Loucy (cell line): Measurements from ENCODE around the gene ZFPL1.

Experiments used
- H2AFZ ChIP-seq: fragments of 200-600 bp; sonication (generic); 2 replicates; pipeline ENCODE4 v1.6.0; 2016; ENCODE audit warnings: antibody characterized with exemption, mild to moderate bottlenecking, low read length, moderate library complexity
- H3F3A ChIP-seq: fragments of 200-600 bp; 2 replicates; pipeline ENCODE4 v1.6.0; 2016; ENCODE audit warnings: antibody characterized with exemption, low read depth, mild to moderate bottlenecking
- H3K27me3 ChIP-seq: fragments of 200-600 bp; sonication (generic); 2 replicates; pipeline ENCODE4 v1.6.1; 2014; ENCODE audit warnings: low read length, mild to moderate bottlenecking; ENCODE audit not compliant: insufficient read depth, poor library complexity, severe bottlenecking
- H3K36me3 ChIP-seq: fragments of 200-600 bp; sonication (generic); 2 replicates; pipeline ENCODE4 v1.6.1; 2016; ENCODE audit warnings: low read length; ENCODE audit not compliant: insufficient read depth
- H3K4me1 ChIP-seq: fragments of 200-600 bp; sonication (generic); 2 replicates; pipeline ENCODE4 v1.5.1; 2014; ENCODE audit warnings: low read length, mild to moderate bottlenecking; ENCODE audit not compliant: insufficient read depth, poor library complexity, severe bottlenecking
- H3K4me2 ChIP-seq: fragments of 200-600 bp; sonication (generic); 2 replicates; pipeline ENCODE4 v1.6.0; 2014; ENCODE audit warnings: antibody characterized with exemption, low read length, low read depth, mild to moderate bottlenecking; ENCODE audit not compliant: poor library complexity, severe bottlenecking
- H3K4me3 ChIP-seq: fragments of 200-600 bp; sonication (generic); 2 replicates; pipeline ENCODE4 v1.5.1; 2014; ENCODE audit warnings: low read length, mild to moderate bottlenecking, mixed read lengths; ENCODE audit not compliant: poor library complexity, severe bottlenecking
- H3K79me2 ChIP-seq: fragments of 200-600 bp; sonication (generic); 2 replicates; pipeline ENCODE4 v1.6.1; 2014; ENCODE audit warnings: low read length; ENCODE audit not compliant: insufficient read depth
- H3K9ac ChIP-seq: fragments of 200-600 bp; sonication (generic); 2 replicates; pipeline ENCODE4 v1.6.0; 2014; ENCODE audit warnings: mild to moderate bottlenecking, low read depth, low read length, moderate library complexity; ENCODE audit not compliant: poor library complexity, severe bottlenecking
- H3K9me2 ChIP-seq: fragments of 200-600 bp; sonication (generic); replicated peaks from 2 replicates; pipeline ENCODE4 v1.6.1; 2016; ENCODE audit warnings: low read depth, low read length, mixed read lengths
- H3K9me3 ChIP-seq: fragments of 200-600 bp; sonication (generic); 2 replicates; pipeline ENCODE4 v1.6.1; 2014; ENCODE audit warnings: mild to moderate bottlenecking, antibody characterized with exemption, low read length, low read depth; ENCODE audit not compliant: insufficient read depth
- H4K20me1 ChIP-seq: fragments of 200-600 bp; sonication (generic); 2 replicates; pipeline ENCODE4 v1.6.0; 2014; ENCODE audit warnings: antibody characterized with exemption, low read length, mild to moderate bottlenecking; ENCODE audit not compliant: insufficient read depth, poor library complexity, severe bottlenecking
- CTCF ChIP-seq: fragments of 200-600 bp; sonication (generic); conservative IDR thresholded peaks from 2 replicates; pipeline ENCODE4 v1.5.1; 2014; ENCODE audit warnings: mild to moderate bottlenecking, antibody characterized with exemption, low read length
- EZH2phosphoT487 ChIP-seq: fragments of 200-600 bp; IDR thresholded peaks from 2 replicates; pipeline ENCODE4 v1.6.1; 2018; ENCODE audit warnings: antibody characterized with exemption, mild to moderate bottlenecking, moderate library complexity, borderline replicate concordance

Gene ZFPL1

GRCh38 chr11:65135633-65136145 is 51.7 kb downstream of the ZFPL1 start:
- Histone ChIP-seq H3K27me3 (no peaks in the 10 kb centered on the region), H3K4me2 (peak overlapping the region; percentile 98), H2AFZ (peak overlapping the region; percentile 92; the same call in 1 of the 2 replicates), H3K36me3 (peaks cover 8% of the 10 kb centered on the region; the same call in 1 of the 2 replicates), H3K9me3 (no peaks in the 10 kb centered on the region), H3K4me1 (peaks cover 24% of the 10 kb centered on the region), H3K4me3 (peak overlapping the region; percentile 84), H3F3A (no peaks in the 10 kb centered on the region), H3K9ac (peak overlapping the region; percentile 88), H3K9me2 (no peaks in the 10 kb centered on the region), H3K79me2 (peaks cover 26% of the 10 kb centered on the region), H4K20me1 (peaks cover 21% of the 10 kb centered on the region)
- TF ChIP-seq EZH2phosphoT487 (no peak), CTCF (no peak)

- Histone ChIP-seq H3K27me3 (no peaks in the 10 kb centered on the region), H3K36me3 (no peaks in the 10 kb centered on the region; the same call in 1 of the 2 replicates), H3K9me2 (no peaks in the 10 kb centered on the region), H2AFZ (no peak overlapping the region), H4K20me1 (peaks cover 21% of the 10 kb centered on the region), H3K79me2 (peaks cover 26% of the 10 kb centered on the region), H3K9ac (no peak overlapping the region), H3F3A (no peaks in the 10 kb centered on the region), H3K4me3 (no peak overlapping the region), H3K9me3 (no peaks in the 10 kb centered on the region), H3K4me2 (no peak overlapping the region), H3K4me1 (peaks cover 24% of the 10 kb centered on the region)
- TF ChIP-seq EZH2phosphoT487 (no peak), CTCF (no peak)
These were observed 52.6 kb downstream of the ZFPL1 start for GRCh38 chr11:65136515-65137096.
